T-helper 1 cell treated with Interleukin-12 subunit alpha and Interleukin-12 subunit beta and Interleukin-4 antibody, amounts not matched to agents 30 μg/mL and 1 μg/mL, for 36 hours (primary cell): Measurements from ENCODE around the gene ABCC6.
"Not testable (repeated sequence)": the region's sequence is repeated elsewhere in the genome, so short reads cannot be mapped to it uniquely, and the experiment has no call there.

ENCODE experiments used
- H3K27ac Mint-ChIP-seq: one replicate; pipeline ENCODE4 v1.8.0; 2021; ENCODE audit warnings: mild to moderate bottlenecking, mixed read lengths
- H3K27me3 Mint-ChIP-seq: one replicate; pipeline ENCODE4 v1.8.0; 2021; ENCODE audit warnings: low read depth, mixed read lengths
- H3K36me3 Mint-ChIP-seq: one replicate; pipeline ENCODE4 v1.8.0; 2021; ENCODE audit warnings: low read depth, mixed read lengths
- H3K4me1 Mint-ChIP-seq: one replicate; pipeline ENCODE4 v1.8.0; 2021; ENCODE audit warnings: low read depth, mixed read lengths
- H3K4me3 Mint-ChIP-seq: one replicate; pipeline ENCODE4 v1.8.0; 2021; ENCODE audit warnings: mild to moderate bottlenecking, moderate library complexity, mixed read lengths
- H3K9me3 Mint-ChIP-seq: one replicate; pipeline ENCODE4 v1.8.0; 2021; ENCODE audit warnings: mixed read lengths

Gene ABCC6

GRCh38 chr16:16188827-16189226 is 34.5 kb downstream of the ABCC6 start:
- Mint-ChIP-seq H3K9me3 (no peaks in the 10 kb centered on the region), H3K4me3 (no peak overlapping the region), H3K36me3 (no peaks in the 10 kb centered on the region), H3K4me1 (no peaks in the 10 kb centered on the region), H3K27me3 (no peaks in the 10 kb centered on the region), H3K27ac (no peak overlapping the region)

GRCh38 chr16:16186820-16187219 is 36.5 kb downstream of the ABCC6 start:
- Mint-ChIP-seq H3K27ac (no peak overlapping the region), H3K9me3 (no peaks in the 10 kb centered on the region), H3K4me1 (no peaks in the 10 kb centered on the region), H3K4me3 (no peak overlapping the region), H3K27me3 (no peaks in the 10 kb centered on the region), H3K36me3 (no peaks in the 10 kb centered on the region)

- H3K4me1 Mint-ChIP-seq: no peaks in the 10 kb centered on the region
Measured at GRCh38 chr16:16185095-16185494, 38.2 kb downstream of the ABCC6 start.

DNA sequence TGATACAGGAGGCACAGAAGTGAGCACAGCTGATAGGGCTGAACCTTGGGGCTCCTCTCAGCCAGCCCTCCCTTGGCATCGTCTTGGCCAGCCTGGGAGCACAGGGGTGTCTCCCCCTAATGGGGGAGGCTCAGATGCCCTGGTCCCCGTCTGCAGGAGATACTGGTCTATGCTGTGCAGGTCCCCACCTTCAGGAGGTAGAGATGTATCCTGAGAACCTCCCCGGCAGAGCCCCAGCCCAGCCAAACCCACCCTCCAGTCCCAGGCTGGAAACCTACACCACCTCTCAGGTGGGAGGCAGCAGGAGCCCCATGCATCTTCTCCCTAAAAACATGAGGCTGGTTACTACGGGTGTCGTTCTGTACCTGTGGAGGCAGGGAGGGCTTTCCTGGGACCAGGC is 38.7 kb downstream of the ABCC6 start:
- Mint-ChIP-seq H3K27ac (no peak overlapping the region), H3K9me3 (no peaks in the 10 kb centered on the region), H3K4me3 (no peak overlapping the region), H3K36me3 (no peaks in the 10 kb centered on the region), H3K27me3 (no peaks in the 10 kb centered on the region), H3K4me1 (no peaks in the 10 kb centered on the region)

More at GRCh38 chr16:16185095-16185494, 38.2 kb downstream of the ABCC6 start:
- no peaks in the 10 kb centered on the region for H3K27me3 Mint-ChIP-seq
- H3K4me3 Mint-ChIP-seq: no peak overlapping the region
- H3K9me3 Mint-ChIP-seq: no peaks in the 10 kb centered on the region
- H3K36me3 Mint-ChIP-seq: no peaks in the 10 kb centered on the region
- no peak overlapping the region for H3K27ac Mint-ChIP-seq

DNA sequence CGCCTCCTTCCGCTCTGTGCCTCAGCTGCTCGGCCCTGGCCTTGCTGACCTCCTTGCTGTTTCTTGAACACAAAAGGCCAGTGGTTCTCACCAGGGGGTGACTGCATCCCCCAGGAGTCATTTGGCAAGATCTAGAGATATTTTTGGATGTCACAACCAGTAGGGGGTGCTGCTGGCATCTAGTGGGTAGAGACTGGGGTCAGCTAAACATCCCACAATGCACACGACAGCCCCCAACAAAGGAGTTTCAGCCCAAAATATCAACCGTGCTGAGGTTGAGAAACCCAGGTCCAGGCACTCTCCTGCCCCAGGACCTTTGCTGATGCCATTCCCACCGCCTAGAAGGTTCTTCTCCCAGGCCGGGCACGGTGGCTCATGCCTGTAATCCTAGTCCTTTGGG is 39.7 kb downstream of the ABCC6 start:
- no peaks in the 10 kb centered on the region for H3K36me3 Mint-ChIP-seq
- no peak overlapping the region for H3K4me3 Mint-ChIP-seq
- H3K27me3 Mint-ChIP-seq: no peaks in the 10 kb centered on the region
- no peak overlapping the region for H3K27ac Mint-ChIP-seq
- H3K9me3 Mint-ChIP-seq: no peaks in the 10 kb centered on the region
- no peaks in the 10 kb centered on the region for H3K4me1 Mint-ChIP-seq

GRCh38 chr16:16182918-16183317 is 40.4 kb downstream of the ABCC6 start:
- no peaks in the 10 kb centered on the region for H3K9me3 Mint-ChIP-seq
- no peaks in the 10 kb centered on the region for H3K27me3 Mint-ChIP-seq
- H3K4me3 Mint-ChIP-seq: no peak overlapping the region
- H3K27ac Mint-ChIP-seq: no peak overlapping the region
- H3K36me3 Mint-ChIP-seq: no peaks in the 10 kb centered on the region
- no peaks in the 10 kb centered on the region for H3K4me1 Mint-ChIP-seq

GRCh38 chr16:16181748-16182147 is 41.5 kb downstream of the ABCC6 start:
- not testable (repeated sequence) for H3K27ac Mint-ChIP-seq, H3K27me3 Mint-ChIP-seq, H3K36me3 Mint-ChIP-seq, H3K9me3 Mint-ChIP-seq, H3K4me1 Mint-ChIP-seq, H3K4me3 Mint-ChIP-seq

GRCh38 chr16:16178455-16179162 is 44.7 kb downstream of the ABCC6 start:
- H3K4me1 Mint-ChIP-seq: no peaks in the 10 kb centered on the region
- no peaks in the 10 kb centered on the region for H3K27me3 Mint-ChIP-seq
- no peaks in the 10 kb centered on the region for H3K36me3 Mint-ChIP-seq
- no peak overlapping the region for H3K27ac Mint-ChIP-seq
- H3K4me3 Mint-ChIP-seq: no peak overlapping the region
- peaks cover 9% of the 10 kb centered on the region for H3K9me3 Mint-ChIP-seq

DNA sequence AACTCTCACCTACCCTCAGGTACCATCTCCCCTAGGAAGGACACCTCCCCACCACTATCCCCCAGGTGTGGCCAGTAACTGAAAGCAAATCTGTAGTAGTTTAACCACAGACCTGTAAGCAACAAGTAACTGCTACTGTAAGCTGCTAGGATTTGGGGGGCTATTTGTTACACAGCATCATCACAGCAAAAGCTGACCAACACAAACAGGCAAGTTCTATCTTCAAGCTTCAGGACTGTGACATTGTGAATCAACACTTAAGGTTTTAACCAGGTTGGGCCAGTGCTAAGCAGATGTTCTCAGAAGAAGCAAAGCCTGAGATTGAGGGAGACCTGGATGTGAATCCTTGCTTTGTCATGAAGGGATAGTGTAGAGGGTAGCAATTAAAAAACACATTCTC is 47.0 kb downstream of the ABCC6 start:
- H3K4me1 Mint-ChIP-seq: no peaks in the 10 kb centered on the region
- no peak overlapping the region for H3K4me3 Mint-ChIP-seq
- no peak overlapping the region for H3K27ac Mint-ChIP-seq
- H3K27me3 Mint-ChIP-seq: no peaks in the 10 kb centered on the region
- H3K36me3 Mint-ChIP-seq: no peaks in the 10 kb centered on the region
- H3K9me3 Mint-ChIP-seq: peaks cover 9% of the 10 kb centered on the region

DNA sequence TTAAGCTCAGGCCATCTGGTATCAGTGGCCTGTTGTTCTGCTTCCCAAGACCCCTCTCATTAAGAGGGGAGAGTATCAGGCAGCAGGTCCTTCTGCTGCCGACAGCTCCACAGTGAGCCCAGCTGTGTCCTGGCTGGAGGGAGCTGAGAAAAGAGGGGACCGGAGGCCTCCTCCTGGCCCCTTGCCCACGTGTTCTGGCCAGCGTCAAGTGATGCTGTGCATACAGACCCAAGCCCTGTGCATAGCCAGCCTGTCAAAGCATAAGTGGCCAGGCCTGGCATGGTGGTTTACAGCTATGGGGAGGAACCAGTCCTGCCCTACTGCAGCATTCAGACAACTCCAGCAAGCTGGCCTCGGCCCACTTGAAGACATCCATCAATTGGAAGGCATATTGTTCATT is 48.0 kb downstream of the ABCC6 start:
- Mint-ChIP-seq H3K4me3 (no peak overlapping the region), H3K9me3 (peaks cover 9% of the 10 kb centered on the region), H3K36me3 (no peaks in the 10 kb centered on the region), H3K27ac (no peak overlapping the region), H3K27me3 (no peaks in the 10 kb centered on the region), H3K4me1 (no peaks in the 10 kb centered on the region)

GRCh38 chr16:16172991-16173390 is 50.3 kb downstream of the ABCC6 start:
- peaks cover 9% of the 10 kb centered on the region for H3K9me3 Mint-ChIP-seq
- no peaks in the 10 kb centered on the region for H3K4me1 Mint-ChIP-seq
- H3K36me3 Mint-ChIP-seq: no peaks in the 10 kb centered on the region
- no peak overlapping the region for H3K27ac Mint-ChIP-seq
- no peaks in the 10 kb centered on the region for H3K27me3 Mint-ChIP-seq
- H3K4me3 Mint-ChIP-seq: no peak overlapping the region

DNA sequence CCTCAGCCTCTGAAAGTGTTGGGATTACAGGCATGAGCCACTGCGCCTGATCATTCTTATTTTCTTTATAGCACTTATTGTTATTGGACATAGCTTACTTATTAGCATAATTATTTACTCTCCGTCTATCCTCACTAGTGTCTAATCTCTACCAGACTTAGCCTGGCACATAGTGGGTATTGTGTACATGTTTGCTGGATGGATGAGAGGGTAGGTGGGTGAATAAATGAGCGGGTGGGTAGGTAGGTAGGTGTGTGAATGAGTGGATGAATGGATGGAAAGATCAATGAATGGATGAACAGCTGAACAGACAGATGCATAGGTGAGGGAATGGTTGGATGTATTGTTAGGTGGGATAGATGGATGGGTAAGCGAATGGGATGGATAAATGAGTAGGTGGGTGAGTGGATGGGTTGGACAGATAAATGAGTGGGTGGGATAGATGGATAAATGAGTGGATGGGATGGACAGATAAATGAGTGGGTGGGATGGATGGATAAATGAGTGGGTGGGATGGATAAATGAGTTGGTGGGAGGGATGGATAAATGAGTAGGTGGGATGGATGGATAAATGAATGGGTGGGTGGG is 51.9 kb downstream of the ABCC6 start:
- Mint-ChIP-seq H3K27me3 (no peaks in the 10 kb centered on the region), H3K4me3 (no peak overlapping the region), H3K9me3 (peaks cover 8% of the 10 kb centered on the region), H3K27ac (no peak overlapping the region), H3K36me3 (no peaks in the 10 kb centered on the region), H3K4me1 (no peaks in the 10 kb centered on the region)

DNA sequence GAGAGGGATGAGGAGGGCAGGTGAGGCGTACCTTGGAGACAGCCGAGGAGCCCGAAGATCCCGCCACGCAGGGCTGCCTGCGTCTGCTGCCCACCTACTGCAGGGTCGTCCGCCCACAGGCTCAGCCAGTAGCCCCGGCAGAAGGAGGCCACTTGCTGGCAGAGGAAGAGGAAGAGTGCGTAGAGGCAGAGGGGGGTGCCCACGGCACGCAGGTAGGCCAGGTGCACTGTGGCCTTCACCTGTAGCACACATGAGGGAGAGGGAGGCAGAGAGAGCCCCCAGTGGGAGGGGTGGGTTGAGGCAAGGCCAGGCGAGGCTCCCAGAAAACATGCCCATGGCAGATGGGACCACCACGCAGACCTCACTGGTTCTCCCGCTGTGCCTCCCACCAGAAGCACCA is 53.7 kb downstream of the ABCC6 start:
- Mint-ChIP-seq H3K4me3 (no peak overlapping the region), H3K36me3 (no peaks in the 10 kb centered on the region), H3K9me3 (no peaks in the 10 kb centered on the region), H3K27me3 (no peaks in the 10 kb centered on the region), H3K27ac (no peak overlapping the region), H3K4me1 (no peaks in the 10 kb centered on the region)

- Mint-ChIP-seq H3K27me3 (no peaks in the 10 kb centered on the region), H3K36me3 (no peaks in the 10 kb centered on the region), H3K4me1 (no peaks in the 10 kb centered on the region), H3K4me3 (no peak overlapping the region), H3K27ac (no peak overlapping the region), H3K9me3 (no peaks in the 10 kb centered on the region)
Measured at GRCh38 chr16:16168431-16168830, 54.9 kb downstream of the ABCC6 start.

- no peaks in the 10 kb centered on the region for H3K36me3 Mint-ChIP-seq
- no peaks in the 10 kb centered on the region for H3K4me1 Mint-ChIP-seq
- no peak overlapping the region for H3K27ac Mint-ChIP-seq
- H3K4me3 Mint-ChIP-seq: no peak overlapping the region
- no peaks in the 10 kb centered on the region for H3K9me3 Mint-ChIP-seq
- H3K27me3 Mint-ChIP-seq: no peaks in the 10 kb centered on the region
Measured at GRCh38 chr16:16167927-16168326, 55.4 kb downstream of the ABCC6 start.
